NCI-H2196 treated with DMSO at 0.1 percent for 48 hours (cell line): Measurements from ENCODE around the gene RPTOR.

Experiments used
- DNase-seq: peaks from one replicate; lab custom pipeline; 2025; ENCODE audit not compliant: unreplicated experiment; lab: John Stamatoyannopoulos, UW

The RPTOR gene

DNA sequence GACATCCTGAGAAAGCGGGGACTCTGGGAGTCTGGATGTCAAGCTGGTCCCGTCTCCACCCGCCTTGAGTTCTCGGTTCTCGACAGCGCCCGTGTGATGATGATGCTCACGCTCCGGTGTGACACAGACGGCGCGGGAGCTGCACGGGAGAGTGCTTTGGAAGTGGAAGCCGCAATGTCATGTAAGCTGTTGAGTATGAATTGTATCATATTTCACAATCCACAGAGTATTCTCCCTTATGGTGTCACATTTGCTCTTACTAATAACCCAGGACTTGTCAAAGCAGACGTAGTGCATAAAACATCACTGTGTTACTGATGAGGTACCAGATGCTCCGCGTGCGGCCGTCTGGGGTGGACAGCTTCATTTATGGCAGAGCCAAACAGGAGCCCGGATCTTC is 229.5 kb downstream of the RPTOR start:
- no peak for DNase-seq

GRCh38 chr17:80774643-80775281 is 230.1 kb downstream of the RPTOR start:
- peak; percentile 38 for DNase-seq

DNA sequence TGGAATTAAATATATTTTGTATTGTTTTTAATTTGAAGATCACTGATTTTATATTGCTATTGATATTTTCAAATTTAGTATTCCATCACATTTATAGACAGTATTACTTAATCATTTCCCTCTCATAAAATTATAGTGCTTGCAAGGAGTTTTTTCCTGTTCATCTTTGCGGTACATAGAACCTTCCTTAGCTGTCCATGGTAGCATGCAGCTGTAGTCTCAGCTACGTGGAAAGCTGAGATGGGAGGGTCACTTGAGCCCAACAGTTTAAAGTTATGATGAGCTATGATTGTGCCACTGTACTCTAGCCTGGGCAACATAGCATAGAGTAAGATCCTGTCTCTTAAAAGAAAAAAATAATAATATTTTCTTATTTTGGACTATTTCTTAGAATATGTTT is 231.2 kb downstream of the RPTOR start:
- no peak for DNase-seq

GRCh38 chr17:80777274-80777673 is 232.6 kb downstream of the RPTOR start:
- no peak for DNase-seq

DNA sequence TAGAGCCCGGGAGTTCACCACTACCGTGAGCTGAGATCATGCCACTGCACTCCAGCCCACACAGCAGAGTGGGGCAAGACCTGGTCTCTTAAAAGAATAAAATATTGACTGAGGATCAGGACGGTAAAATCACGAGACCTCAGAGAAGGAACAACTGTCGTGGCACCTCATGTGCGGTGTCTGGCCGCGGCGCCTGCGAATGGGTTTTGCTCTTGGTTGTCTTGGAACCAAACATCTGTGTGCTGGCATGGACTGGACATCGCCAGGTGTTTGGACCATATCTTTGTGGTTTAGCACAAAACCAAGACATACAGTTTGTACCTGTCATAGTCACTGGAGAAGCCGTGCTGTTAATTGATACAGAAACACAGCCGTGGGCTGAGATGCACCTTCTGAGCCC is 234.1 kb downstream of the RPTOR start:
- no peak for DNase-seq

GRCh38 chr17:80779336-80779735 is 234.7 kb downstream of the RPTOR start:
- no peak for DNase-seq

DNA sequence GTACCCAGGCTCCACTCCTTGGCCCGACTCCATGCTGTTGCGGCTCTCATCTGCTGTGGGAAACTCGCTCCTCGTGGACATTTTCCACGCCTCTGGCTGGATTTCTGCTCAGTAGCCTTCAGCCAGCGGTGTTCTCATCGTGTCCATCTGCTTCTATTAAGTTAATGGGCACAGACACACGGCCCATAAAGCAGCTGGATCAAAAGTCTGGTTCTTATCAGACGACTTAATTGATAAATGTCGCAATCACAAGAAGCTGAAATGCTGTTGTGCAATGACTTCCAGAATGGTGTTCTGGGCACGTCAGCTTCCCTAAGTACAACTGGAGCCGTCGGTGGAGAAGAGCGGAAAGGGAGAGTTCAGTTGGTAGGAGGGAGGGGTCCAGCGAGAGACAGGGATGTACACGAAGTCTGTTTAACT is 235.3 kb downstream of the RPTOR start:
- no peak for DNase-seq

DNA sequence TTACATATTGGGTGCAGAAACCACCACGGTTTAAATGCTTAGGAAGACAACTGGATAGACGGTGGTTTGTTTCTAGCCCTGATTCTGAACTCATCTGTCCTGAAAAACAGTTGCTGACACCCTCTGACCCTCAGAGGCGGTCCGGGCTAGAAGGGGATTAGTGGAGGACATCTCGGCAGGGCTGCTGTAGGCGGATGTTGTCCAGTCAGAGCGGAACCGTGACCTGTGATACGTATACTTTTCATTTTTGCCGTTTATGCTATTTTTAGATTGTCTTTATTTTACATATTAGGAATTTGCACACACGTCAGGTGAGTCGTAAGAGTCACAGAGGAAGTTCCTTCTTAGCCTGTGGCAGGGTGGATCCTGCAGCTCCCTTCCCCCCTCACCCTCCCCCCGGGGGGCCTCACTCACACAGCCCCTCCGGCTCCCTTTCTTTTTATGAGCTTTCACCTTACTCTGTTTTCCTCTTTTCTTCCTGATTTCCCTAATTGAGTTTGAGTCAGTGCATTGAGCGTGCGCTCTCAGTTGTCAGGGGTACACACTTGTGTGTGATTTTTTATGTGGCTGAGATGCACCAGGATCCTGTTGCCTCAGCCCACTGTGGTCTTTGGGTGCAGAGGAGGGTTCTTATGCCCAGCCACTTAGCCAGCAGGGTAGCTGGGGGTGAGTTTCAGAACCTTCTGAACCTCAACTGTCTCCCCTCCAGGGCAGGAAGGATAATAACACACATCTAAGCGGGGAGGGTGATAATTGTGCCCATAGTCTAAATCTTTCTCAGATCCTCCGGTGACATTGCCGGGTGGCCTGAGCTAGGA is 236.0 kb downstream of the RPTOR start:
- DNase-seq: no peak

DNA sequence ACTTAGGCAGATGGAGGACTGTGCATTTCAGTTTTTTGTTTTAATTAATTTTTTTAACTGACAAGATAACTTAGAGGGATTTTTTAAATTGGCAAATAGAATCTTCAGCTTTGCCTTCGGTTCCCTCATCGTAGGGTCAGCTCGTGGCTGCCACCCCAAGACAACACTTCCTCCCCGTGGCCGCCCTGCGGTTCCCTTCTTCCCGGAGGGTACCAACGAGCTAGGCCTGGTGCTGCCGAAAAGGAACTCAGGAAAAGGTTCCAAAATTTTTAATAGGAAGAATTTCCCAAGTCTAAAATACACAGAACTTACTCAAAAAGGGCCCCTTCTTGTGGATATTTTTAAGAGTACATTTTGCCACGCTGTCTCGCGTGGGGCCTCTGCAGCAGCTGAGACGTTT is 236.6 kb downstream of the RPTOR start:
- DNase-seq: no peak

DNA sequence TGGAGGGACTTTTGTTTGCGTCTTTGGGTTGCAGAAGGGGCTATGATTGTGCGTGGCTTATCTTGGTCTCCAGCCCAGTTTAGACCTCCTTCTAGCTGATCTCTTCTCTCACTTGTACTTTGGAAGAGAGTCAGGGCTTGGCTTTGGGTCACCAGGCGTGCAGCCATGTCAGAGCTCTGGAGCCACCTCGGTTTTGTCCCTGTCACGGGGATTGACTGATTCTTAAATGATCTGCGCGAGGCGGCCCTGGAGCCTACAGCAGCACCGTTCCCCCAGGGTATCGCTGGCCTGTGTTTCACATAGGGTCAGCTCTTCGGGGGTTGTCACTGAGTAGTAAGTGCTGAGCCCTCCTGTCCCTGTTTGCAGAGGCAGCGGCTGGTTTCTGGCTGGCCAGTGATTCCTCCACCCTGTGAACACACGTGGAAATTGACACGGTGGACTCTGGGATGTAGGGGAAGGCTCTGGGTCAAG is 237.2 kb downstream of the RPTOR start:
- no peak for DNase-seq

DNA sequence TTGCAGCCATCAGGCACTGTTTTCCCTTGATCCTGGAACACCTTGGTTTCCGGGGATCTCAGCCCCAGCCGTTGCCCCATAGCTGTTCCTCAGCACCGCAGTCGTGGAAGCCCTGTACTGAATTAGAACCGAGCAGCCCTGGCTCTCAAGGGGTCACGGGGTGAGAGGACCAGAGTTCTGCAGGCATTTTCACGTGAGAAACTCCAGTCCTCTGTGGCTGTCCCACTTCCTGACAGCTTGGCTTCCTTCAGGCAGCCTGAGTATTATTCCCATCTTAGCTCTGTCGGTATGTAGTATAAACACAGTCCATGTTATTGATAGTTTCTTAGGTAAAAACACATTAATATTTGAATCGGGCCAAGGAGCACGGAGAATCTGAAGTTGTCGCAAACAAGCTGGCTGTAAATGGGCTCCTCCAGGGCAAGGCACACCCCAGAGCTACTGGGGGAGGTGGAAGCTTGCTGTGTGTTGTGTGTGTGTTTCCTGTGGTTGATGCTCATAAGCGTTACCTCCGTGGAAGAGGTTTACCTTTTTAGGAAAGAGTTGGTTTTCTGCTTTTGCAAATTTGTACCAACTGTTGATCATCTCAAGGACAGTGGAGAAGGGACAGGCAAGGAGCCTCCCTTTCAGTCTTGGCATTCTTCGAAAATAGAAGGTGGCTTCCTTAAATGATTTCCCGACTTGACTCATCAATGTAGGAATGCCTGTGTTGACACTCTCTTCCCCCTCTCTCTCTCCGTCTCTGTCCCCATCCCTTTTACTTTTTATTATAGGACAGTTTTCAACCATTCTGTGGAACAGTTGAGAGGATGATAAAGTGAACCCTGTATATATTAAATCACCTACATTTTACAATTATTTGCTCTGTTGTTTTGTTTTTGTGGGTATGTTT is 238.1 kb downstream of the RPTOR start:
- no peak for DNase-seq

DNA sequence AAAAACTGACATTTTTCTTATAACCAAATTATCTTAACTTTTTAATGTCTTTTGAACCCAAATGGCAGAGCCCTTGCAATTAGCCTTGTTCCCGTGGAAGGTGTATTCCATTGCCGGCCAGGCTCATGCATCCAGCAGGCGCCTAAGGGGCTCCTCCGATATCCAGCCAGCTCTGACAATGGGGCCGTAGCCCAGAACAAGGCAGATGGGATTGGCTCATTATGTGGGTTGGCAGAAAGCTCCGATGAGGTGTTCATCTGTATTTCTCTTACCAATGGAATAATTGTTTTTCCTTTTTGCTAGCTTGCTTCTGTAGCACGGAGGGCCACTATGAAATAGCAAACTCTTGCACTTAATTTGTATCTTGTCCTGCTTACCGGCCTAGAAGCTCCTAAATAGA is 238.8 kb downstream of the RPTOR start:
- no peak for DNase-seq

DNA sequence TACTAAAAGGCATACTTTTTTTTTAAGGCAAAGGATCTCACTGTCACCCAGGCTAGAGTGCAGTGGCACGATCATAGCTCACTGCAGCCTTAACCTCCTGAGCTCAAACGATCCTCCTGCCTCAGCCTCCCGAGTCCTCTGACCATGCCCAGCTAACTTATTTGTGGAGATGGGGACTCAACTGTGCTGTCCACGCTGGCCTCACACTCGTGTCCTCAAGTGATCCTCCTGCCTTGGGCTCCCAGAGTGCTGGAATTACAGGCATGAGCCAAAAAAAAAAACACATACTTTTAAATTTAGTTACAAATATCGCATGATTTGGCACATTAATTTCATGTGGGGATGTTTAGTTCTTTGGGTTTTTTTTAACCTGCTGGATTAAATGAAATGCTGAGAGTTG is 239.3 kb downstream of the RPTOR start:
- DNase-seq: no peak

- no peak for DNase-seq
These were observed 241.0 kb downstream of the RPTOR start for GRCh38 chr17:80785477-80786178.

DNA sequence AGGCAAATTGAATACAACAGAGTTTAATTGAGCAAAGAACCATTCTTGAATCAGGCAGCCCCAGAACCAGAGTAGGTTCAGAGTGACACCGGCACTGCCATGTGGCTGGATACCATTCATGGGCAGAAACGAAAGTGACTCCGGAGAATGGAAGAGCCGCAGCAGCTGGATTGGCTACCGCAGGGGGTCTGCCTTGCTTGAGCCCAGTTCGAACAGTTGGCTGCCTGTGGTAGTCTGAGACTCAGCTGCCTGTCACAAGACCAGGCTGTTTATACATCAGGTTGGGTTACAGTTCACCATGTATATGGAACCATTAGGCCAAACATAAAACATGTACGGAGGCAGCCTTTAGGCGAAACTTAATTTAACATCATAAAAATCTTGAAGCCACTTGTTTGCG is 241.8 kb downstream of the RPTOR start:
- DNase-seq: no peak

GRCh38 chr17:80786887-80787286 is 242.2 kb downstream of the RPTOR start:
- DNase-seq: no peak

DNA sequence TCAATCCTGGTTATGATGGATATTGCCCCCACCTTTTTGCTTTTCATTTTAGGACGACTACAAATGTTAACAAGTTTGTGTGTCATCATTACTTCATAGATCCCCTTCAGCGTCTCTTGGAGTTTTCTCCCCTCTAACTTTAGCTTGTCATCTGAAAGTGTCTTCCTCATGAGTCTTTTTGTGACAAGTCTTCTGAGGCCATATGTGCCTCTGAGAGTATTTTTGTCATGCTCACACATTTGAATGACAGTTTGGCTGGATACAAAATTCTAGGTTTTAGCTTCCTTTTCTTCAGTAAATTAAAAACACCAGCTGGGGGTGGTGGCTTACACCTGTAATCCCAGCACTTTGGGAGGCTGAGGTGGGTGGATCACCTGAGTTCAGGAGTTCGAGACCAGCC is 243.2 kb downstream of the RPTOR start:
- no peak for DNase-seq

GRCh38 chr17:80789356-80789902 is 244.8 kb downstream of the RPTOR start:
- DNase-seq: no peak

DNA sequence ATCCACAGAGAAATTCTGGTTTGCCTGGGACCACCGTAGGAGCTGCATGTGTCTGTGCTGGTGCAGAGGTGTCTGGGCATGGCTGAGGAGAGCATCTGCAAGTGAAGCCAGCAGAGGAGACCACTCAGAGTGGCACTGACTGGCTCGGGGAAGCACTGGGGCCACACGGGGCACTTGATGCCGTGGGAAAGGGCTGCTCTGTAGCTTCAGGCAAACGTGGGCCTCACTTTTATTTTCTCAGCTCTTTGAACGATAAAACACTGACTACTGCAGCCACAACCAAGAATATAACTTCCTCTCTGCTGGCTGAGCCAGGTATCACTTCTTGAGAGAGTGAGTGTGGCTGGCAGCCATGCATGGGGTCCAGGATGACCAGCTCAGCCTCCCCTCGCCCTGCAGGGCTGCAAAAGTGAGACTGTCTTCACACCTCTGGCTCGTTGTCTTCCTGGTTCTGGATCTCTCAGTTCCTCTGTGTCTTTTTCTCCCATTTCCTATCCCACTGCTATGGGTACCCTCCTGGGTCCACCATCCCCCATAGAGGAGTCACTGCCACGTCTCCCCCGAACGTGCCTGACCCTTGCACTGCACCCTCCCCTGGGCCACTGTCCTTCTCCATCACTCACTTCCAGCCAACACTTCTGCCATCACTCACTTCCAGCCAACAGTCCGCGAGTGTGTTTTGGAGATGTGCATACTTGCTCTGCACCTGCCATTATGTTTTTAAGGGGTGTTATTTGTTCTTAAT is 245.6 kb downstream of the RPTOR start:
- no peak for DNase-seq
